GM12892 (cell line): Measurements from ENCODE around the gene PRR20G.

Source experiments
- POLR2A ChIP-seq: IDR thresholded peaks from 2 replicates; pipeline ENCODE4 v1.6.1; 2011; ENCODE audit warnings: low read depth, low read length, control low read depth
- POLR2AphosphoS5 ChIP-seq: IDR thresholded peaks from 2 replicates; pipeline ENCODE4 v1.6.1; 2011; ENCODE audit warnings: low read depth, low read length, control low read depth

DNA sequence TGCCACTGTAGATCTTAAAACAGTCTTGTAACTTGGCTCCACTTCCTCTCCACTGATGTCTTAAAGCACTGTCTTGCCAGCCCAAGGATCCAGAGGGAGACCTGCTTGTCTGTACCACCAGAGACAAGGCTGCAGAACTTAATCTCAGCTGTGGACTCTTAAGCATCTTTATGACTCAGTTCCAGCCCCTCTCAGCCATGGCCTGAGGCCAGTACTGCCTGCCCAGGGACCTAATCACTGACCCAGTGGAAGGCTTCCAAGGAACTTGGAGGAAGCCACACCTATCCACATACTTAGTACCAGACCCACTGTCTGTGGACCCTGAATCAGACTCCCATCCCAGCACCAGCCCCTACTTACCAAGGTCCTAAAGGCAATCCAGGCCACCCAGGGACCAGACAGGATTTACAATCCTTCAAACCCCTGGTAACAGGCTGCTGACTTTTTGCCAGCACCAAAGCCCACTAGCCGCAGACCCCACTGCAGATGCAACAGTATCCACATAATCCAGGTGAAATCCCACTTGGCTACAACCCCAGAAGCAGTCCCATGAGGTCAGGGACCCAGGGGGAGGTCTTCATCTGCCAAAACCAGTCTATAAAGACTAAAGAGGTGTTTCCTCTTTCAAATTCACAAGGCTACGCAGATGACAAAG, 41.9 kb upstream of the PRR20G start:
- TF ChIP-seq POLR2A (no peak), POLR2AphosphoS5 (no peak)
